Jurkat, Clone E6-1 (cell line): ENCODE results near the gene ATP6V0B.

Experiments
- DNase-seq: peaks from one replicate; pipeline ENCODE4 v3.0.0-alpha.2; 2011; ENCODE audit warnings: low read depth, low spot score
- H3K4me3 ChIP-seq: 2 replicates; pipeline ENCODE4 v1.5.1; 2011; ENCODE audit warnings: mild to moderate bottlenecking, low read length, control low read depth, moderate library complexity

The ATP6V0B gene

GRCh38 chr1:43994794-43995790 is 20.3 kb downstream of the ATP6V0B start:
- no peak overlapping the region for H3K4me3 ChIP-seq
- no peak for DNase-seq

- H3K4me3 ChIP-seq = no peak overlapping the region
- DNase-seq = no peak
Observed at GRCh38 chr1:43995984-43996732, 21.4 kb downstream of the ATP6V0B start.

DNA sequence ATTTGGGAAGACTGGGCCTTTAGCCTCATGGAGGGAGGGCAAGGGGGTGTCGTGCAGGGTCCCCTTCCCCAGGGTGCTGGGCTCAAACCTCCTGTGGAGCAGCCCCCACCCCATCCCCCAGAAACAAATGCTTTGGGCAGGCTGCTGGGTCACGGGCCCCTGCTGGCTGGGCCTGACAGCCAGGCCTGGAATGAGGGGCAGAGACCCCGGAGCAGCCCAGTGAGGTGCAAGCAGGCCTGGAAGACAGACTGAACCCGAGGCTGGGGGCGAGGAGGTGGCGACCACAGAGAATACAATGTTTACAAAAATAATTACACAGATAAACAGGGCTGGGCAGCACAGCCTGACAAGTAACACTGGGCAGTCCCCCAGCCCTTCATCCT is 22.0 kb downstream of the ATP6V0B start:
- no peak for DNase-seq

DNA sequence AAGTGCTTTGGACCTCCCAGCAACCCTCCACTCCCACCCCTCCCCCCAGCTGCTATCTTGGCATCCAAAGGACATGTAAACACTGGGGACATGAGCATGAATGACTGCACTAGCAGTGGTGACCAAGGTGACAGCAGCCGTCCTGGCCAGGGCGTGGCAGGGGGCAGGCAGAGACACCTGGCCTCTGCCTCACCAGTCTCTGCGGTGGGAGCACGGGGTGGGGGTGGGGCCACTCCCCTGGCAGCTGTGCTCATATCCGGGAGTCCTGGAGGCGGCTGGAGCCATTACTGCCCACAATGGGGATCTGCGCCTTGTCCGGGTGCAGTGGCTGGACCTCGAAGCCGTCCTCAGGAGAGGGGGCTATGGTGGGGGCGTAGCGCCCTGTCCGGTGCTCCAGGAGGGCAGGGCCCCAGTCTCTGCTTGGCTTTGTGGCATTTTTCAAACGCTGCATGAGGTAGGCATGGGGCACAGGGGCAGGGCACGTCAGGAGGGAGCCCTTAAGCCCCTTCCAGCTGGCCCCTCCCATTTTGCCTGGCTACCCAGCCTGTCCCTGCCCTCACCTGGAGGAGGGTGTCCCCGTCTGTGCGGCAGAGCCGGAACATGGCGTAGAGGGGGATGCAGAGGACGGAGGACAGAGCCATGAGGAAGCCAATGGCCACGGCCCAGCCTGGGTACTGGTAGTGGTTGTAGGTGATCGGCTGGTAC is 22.7 kb downstream of the ATP6V0B start:
- DNase-seq = no peak
- no peak overlapping the region for H3K4me3 ChIP-seq

More for the DNA sequence above, 22.0 kb downstream of the ATP6V0B start:
- no peak overlapping the region for H3K4me3 ChIP-seq

- H3K4me3 ChIP-seq = no peak overlapping the region
- DNase-seq = no peak
Observed at GRCh38 chr1:43998000-43998378, 23.2 kb downstream of the ATP6V0B start.

GRCh38 chr1:43999455-43999854 is 24.7 kb downstream of the ATP6V0B start:
- no peak overlapping the region for H3K4me3 ChIP-seq
- DNase-seq = no peak

DNA sequence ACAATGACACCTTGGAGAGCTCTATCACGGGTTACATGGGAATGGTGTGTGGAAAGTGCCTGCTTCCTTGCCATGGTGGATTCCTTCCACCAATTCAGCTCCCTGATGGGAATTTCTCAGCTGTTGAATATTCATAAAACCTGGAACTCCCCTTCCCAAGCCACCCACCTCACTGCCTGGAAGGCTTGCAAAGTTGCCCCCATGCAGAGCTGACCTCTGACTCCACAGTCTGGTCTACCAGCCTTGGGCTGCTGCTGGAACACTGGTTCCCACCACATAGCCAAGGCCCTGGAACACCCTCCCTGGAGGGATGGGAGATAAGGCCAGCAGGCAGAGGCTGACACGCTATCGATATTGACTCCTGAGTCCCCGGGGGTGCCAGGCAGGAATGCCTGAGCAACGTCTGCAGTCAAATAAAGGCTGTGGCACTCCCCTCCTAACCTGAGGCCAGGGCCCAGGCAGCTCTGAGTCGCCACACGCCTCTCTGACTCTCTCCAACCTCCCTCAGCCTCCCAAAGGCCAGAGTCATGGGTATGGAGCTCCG is 25.4 kb downstream of the ATP6V0B start:
- no peak overlapping the region for H3K4me3 ChIP-seq
- DNase-seq = no peak

DNA sequence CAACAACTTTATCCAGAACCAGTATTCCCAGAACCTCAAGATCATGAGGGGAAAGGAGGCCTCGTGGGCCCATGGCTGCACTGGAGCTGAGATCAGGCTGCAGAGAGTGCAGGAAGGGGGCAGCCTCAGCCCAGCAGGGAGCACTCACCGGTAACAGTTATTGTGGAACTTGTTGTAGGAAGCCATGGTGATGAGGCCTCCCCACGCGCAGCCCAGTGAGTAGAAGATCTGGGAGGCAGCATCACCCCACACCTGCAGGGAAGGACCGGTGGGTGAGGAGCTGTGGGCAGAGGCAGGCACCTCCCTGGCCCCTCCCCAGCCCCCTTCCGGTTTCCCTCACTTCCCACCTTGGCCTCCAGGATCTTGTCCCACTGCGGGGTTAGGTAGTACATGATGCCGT is 27.4 kb downstream of the ATP6V0B start:
- no peak for DNase-seq
- H3K4me3 ChIP-seq = no peak overlapping the region

DNA sequence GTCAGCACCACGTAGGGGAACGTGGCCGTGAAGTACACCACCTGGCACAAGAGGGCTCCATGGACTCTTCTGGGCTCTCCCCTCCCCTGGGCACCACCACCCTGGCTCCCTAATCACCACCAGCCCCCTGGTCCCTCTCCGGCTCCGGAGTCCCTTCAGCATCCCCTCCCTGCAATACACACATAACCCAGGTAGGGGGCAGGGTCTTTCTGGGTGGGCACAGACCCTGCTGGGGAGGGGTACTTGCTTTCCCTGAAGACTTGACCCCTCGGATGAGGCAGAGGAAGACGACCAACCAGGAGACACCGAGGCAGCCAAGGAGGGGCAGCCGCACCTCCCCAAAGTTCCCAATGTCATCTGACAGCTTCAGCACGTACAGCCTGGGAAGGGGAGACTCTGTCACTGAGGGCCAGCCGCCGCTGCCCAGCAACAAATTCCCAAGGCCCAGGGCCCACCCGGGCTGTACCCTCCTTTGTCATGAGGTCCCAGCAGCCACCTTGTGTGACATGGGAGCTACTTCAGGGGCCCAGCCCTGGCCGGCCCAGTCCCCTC is 27.9 kb downstream of the ATP6V0B start:
- no peak overlapping the region for H3K4me3 ChIP-seq
- no peak for DNase-seq

DNA sequence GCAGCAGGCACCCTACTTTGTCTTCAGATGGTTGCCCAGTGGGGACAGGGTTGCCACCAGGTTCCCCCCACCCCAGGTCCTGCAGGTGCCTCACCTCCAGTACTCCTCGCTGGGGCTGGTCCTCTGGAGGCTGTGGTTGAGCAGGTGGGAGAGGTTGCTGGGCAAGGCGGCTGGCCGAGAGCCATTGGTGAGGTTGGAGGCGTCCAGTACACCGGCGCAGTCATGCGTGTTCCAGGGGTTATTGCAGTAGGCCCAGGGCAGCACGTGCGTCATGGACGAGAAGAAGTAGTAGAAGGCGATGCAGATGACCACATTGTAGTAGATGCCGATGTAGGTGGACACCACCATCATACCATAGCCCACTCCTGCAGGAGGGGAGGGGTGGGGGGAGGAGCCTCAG is 33.5 kb downstream of the ATP6V0B start:
- DNase-seq = no peak
- H3K4me3 ChIP-seq = no peak overlapping the region

DNA sequence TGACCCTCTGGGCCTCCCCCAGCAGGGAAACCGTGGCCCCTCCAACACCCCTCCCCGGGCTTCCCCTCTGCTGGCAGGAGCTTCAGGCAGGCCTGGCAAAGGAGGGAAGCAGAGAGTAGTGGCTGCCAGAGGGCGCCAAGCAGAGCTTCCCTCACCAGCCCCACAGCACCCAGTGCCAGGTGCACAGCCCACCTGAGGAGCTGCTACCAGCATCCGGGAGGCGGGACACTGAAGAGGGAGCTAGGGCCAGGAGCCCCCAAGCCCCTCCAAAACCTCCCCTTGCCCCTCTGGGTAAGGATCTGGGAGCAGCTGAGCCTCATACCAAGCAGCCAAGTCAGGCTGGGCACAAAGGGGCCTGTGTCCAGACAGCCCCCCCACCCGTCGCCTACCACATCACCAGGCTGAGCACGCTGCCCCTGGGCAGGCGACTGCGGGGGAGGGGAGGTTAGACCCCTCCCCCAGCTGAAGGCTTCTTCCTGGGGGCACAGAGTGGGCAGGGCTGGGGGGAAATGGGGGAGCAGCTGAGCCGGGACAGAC is 36.2 kb downstream of the ATP6V0B start:
- H3K4me3 ChIP-seq = no peak overlapping the region
- DNase-seq = no peak

- no peak for DNase-seq
- no peak overlapping the region for H3K4me3 ChIP-seq
Observed at GRCh38 chr1:44012404-44012803, 37.6 kb downstream of the ATP6V0B start.

DNA sequence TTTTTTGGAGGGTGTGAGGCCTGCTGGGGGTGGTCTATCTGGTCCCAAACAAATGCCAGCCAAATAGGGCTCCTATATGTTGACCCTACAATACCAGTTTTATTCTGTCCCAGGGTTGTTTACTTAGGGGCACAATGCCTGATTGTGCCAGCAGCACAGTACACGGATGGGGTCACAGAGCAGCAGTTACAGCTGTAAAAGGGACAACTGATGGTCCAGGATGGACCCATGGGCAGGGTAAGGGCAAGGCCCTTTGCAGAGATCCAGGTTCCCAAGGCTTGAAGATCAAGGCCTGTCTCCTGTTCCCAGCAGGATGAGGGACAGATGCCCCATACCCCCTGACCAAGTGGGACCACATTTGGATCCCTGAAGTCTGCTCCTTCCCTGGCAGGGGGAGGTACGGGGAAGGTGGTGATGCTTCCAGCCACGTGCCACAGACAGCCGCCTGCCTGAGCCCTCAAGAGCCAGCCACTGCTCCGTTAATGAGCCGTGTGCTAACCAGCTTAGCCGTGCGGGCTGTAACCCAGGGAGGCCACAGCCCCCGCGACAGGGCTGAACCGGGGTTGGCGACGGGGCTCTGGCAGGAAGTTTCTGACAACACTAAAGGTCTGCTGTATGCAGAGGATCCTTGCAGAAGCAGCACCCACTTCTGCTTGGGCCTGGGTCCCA is 38.3 kb downstream of the ATP6V0B start:
- H3K4me3 ChIP-seq = no peak overlapping the region
- no peak for DNase-seq

DNA sequence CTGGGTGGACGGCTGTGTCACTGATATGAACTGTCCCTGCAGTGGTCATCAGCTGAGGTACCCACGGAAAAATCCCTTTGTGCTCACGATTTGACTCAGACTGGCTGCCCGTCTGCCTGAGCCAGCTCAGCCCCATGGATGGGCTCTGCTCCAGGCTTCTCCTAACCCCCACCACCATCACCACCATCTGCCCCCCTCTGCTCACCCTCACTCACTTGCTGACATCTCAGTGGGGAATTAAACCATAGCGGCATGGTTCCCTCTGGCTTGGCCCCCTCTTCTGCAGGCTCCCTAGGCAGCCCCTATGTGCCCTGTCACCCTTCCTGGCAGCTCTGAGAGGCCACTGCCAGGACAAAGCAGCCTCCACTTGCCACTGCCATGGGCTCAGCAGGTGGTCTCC is 39.2 kb downstream of the ATP6V0B start:
- no peak overlapping the region for H3K4me3 ChIP-seq
- DNase-seq = no peak

DNA sequence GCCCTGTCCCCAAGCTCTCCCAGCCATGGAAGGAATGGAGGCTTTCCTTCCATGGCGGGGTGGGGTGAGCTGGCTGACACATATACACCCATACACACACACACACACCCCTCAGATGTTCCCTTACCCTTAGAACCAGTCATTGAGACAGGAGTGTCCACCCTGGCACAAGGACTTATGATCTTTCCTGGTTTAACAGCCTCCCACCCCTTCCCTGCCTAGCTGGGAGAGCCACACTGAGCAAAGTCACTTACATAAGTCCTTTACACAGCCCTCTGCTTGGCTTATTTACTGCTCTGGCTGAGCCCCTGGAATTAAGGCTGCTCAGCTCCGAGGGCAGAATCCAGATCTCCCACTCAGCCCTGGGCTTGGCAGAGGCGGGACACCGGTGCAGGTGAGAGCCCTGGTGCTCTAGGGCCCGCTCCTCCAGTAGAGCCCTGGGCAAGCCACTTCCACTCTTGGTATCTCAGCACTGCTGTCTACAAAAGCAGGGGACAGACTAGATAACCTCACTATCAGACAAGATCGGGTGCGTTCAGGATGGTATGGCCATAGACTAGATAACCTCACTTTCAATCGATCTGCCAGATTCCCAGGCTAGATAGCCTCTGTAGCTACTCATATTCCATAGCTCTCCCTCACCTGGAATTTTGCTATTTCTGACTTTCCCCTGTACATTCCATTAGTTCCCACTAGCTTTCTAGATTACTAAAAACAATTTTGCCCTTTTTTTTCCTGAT is 39.8 kb downstream of the ATP6V0B start:
- DNase-seq = no peak
- H3K4me3 ChIP-seq = no peak overlapping the region

GRCh38 chr1:44015206-44015605 is 40.4 kb downstream of the ATP6V0B start:
- no peak overlapping the region for H3K4me3 ChIP-seq
- no peak for DNase-seq

GRCh38 chr1:44016041-44016889 is 41.5 kb downstream of the ATP6V0B start:
- no peak overlapping the region for H3K4me3 ChIP-seq
- DNase-seq = no peak
